Measurements from ENCODE around the gene CLCA2.

CLCA2 gene

DNA sequence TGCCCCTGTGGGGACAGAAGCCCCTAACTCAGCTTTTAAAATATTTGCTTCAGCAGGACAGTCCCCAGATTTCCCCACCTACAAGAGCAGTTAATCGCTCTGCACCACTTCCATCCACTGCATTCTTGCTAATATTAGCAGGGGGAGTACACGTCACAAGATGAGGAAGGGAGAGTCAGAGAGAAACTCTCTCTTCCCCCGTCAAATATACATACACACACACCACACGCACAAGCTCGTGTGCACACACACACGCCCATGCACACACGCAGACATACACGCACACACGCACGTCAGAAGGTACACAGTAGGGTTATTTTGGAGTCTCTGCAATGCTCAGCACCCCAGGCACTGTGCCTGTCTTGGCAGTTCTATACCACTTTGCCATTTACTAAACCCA is 46.9 kb downstream of the CLCA2 start:
- Histone ChIP-seq H3K4me3 (ENCODE audit: low read length, poor library complexity, severe bottlenecking) (no peak overlapping the region), H3K4me1 (ENCODE audit: insufficient read depth, low read length, poor library complexity, severe bottlenecking) (no peaks in the 10 kb centered on the region), H3K79me2 (ENCODE audit: insufficient read depth, low read length) (no peaks in the 10 kb centered on the region), H3K9me3 (ENCODE audit: insufficient read depth, low read depth, low read length) (no peaks in the 10 kb centered on the region), H2AFZ (ENCODE audit: low read length) (no peak overlapping the region), H3F3A (ENCODE audit: low read depth) (no peaks in the 10 kb centered on the region), H3K9me2 (replicated peaks; ENCODE audit: low read depth, low read length) (no peaks in the 10 kb centered on the region), H4K20me1 (ENCODE audit: insufficient read depth, low read length, poor library complexity, severe bottlenecking) (no peaks in the 10 kb centered on the region), H3K9ac (ENCODE audit: low read depth, low read length, poor library complexity, severe bottlenecking) (no peak overlapping the region), H3K36me3 (ENCODE audit: insufficient read depth, low read length) (no peaks in the 10 kb centered on the region), H3K27me3 (ENCODE audit: insufficient read depth, low read length, poor library complexity, severe bottlenecking) (no peaks in the 10 kb centered on the region), H3K4me2 (ENCODE audit: low read depth, low read length, poor library complexity, severe bottlenecking) (no peak overlapping the region)
- no peak for TF ChIP-seq EZH2phosphoT487 (IDR thresholded peaks at IDR 0.05; ENCODE audit: borderline replicate concordance)
- TF ChIP-seq, protein P1, sequence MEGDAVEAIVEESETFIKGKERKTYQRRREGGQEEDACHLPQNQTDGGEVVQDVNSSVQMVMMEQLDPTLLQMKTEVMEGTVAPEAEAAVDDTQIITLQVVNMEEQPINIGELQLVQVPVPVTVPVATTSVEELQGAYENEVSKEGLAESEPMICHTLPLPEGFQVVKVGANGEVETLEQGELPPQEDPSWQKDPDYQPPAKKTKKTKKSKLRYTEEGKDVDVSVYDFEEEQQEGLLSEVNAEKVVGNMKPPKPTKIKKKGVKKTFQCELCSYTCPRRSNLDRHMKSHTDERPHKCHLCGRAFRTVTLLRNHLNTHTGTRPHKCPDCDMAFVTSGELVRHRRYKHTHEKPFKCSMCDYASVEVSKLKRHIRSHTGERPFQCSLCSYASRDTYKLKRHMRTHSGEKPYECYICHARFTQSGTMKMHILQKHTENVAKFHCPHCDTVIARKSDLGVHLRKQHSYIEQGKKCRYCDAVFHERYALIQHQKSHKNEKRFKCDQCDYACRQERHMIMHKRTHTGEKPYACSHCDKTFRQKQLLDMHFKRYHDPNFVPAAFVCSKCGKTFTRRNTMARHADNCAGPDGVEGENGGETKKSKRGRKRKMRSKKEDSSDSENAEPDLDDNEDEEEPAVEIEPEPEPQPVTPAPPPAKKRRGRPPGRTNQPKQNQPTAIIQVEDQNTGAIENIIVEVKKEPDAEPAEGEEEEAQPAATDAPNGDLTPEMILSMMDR (conservative IDR thresholded peaks at IDR 0.05; ENCODE audit: low read length): no peak

DNA sequence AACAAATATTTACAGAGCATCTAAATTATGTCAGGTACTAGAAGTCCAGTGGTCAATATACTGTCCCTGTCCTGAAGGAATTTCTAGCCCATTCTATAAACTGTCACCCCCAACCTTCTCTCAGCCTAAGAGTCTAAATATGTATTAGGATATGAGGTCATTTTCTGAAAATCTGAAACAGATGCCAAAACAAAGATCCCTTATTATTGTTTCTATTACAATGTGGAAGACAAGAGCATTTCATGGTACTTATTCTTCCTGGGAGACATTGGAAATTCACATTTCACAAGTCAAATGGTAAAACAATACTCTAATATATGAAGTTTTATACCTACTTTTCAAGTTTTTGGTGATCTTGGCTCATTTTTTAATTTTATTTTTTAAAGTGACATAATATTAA is 47.3 kb downstream of the CLCA2 start:
- H3K27me3 ChIP-seq (ENCODE audit: insufficient read depth, low read length, poor library complexity, severe bottlenecking): no peaks in the 10 kb centered on the region
- H3K4me2 ChIP-seq (ENCODE audit: low read depth, low read length, poor library complexity, severe bottlenecking): no peak overlapping the region
- H4K20me1 ChIP-seq (ENCODE audit: insufficient read depth, low read length, poor library complexity, severe bottlenecking): no peaks in the 10 kb centered on the region
- no peak overlapping the region for H3K9ac ChIP-seq (ENCODE audit: low read depth, low read length, poor library complexity, severe bottlenecking)
- H3F3A ChIP-seq (ENCODE audit: low read depth): no peaks in the 10 kb centered on the region
- TF ChIP-seq EZH2phosphoT487 (IDR thresholded peaks at IDR 0.05; ENCODE audit: borderline replicate concordance): no peak
- TF ChIP-seq, protein P1 (conservative IDR thresholded peaks at IDR 0.05; ENCODE audit: low read length): no peak
- H2AFZ ChIP-seq (ENCODE audit: low read length): no peak overlapping the region
- H3K9me3 ChIP-seq (ENCODE audit: insufficient read depth, low read depth, low read length): no peaks in the 10 kb centered on the region
- H3K9me2 ChIP-seq (replicated peaks; ENCODE audit: low read depth, low read length): no peaks in the 10 kb centered on the region
- no peaks in the 10 kb centered on the region for H3K36me3 ChIP-seq (ENCODE audit: insufficient read depth, low read length)
- no peaks in the 10 kb centered on the region for H3K4me1 ChIP-seq (ENCODE audit: insufficient read depth, low read length, poor library complexity, severe bottlenecking)
- H3K4me3 ChIP-seq (ENCODE audit: low read length, poor library complexity, severe bottlenecking): no peak overlapping the region
- H3K79me2 ChIP-seq (ENCODE audit: insufficient read depth, low read length): no peaks in the 10 kb centered on the region

DNA sequence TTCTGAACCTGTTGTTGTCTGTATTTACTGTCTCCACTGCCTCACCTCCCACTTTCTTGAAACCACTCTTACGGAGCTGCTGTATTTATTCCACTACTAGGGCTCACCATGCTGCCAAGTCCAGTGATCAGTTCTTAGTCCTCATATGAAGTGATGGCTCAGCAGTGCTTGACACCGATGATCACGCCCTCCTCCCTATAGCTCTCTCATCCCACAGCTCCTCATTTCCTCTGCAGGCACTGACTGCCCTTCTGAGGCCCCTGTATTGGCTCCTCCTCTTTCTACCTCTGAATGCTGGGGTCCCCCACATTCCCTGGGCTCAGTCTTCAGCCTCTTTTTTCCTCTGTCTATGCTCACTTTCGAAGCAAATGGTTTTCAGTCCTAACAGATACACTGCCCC is 48.2 kb downstream of the CLCA2 start:
- Histone ChIP-seq H3F3A (ENCODE audit: low read depth) (no peaks in the 10 kb centered on the region), H3K9me3 (ENCODE audit: insufficient read depth, low read depth, low read length) (no peaks in the 10 kb centered on the region), H3K4me2 (ENCODE audit: low read depth, low read length, poor library complexity, severe bottlenecking) (no peak overlapping the region), H2AFZ (ENCODE audit: low read length) (no peak overlapping the region), H3K79me2 (ENCODE audit: insufficient read depth, low read length) (no peaks in the 10 kb centered on the region), H3K4me1 (ENCODE audit: insufficient read depth, low read length, poor library complexity, severe bottlenecking) (no peaks in the 10 kb centered on the region), H3K4me3 (ENCODE audit: low read length, poor library complexity, severe bottlenecking) (no peak overlapping the region), H4K20me1 (ENCODE audit: insufficient read depth, low read length, poor library complexity, severe bottlenecking) (no peaks in the 10 kb centered on the region), H3K9me2 (replicated peaks; ENCODE audit: low read depth, low read length) (no peaks in the 10 kb centered on the region), H3K27me3 (ENCODE audit: insufficient read depth, low read length, poor library complexity, severe bottlenecking) (no peaks in the 10 kb centered on the region), H3K9ac (ENCODE audit: low read depth, low read length, poor library complexity, severe bottlenecking) (no peak overlapping the region), H3K36me3 (ENCODE audit: insufficient read depth, low read length) (no peaks in the 10 kb centered on the region)
- TF ChIP-seq EZH2phosphoT487 (IDR thresholded peaks at IDR 0.05; ENCODE audit: borderline replicate concordance): no peak
- TF ChIP-seq, protein P1 (conservative IDR thresholded peaks at IDR 0.05; ENCODE audit: low read length): no peak
